Measurements from ENCODE around the gene GCNT4.
"Not testable (repeated sequence)": the region's sequence is repeated elsewhere in the genome, so short reads cannot be mapped to it uniquely, and the experiment has no call there.

Gene GCNT4, protein sequence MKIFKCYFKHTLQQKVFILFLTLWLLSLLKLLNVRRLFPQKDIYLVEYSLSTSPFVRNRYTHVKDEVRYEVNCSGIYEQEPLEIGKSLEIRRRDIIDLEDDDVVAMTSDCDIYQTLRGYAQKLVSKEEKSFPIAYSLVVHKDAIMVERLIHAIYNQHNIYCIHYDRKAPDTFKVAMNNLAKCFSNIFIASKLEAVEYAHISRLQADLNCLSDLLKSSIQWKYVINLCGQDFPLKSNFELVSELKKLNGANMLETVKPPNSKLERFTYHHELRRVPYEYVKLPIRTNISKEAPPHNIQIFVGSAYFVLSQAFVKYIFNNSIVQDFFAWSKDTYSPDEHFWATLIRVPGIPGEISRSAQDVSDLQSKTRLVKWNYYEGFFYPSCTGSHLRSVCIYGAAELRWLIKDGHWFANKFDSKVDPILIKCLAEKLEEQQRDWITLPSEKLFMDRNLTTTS

DNA sequence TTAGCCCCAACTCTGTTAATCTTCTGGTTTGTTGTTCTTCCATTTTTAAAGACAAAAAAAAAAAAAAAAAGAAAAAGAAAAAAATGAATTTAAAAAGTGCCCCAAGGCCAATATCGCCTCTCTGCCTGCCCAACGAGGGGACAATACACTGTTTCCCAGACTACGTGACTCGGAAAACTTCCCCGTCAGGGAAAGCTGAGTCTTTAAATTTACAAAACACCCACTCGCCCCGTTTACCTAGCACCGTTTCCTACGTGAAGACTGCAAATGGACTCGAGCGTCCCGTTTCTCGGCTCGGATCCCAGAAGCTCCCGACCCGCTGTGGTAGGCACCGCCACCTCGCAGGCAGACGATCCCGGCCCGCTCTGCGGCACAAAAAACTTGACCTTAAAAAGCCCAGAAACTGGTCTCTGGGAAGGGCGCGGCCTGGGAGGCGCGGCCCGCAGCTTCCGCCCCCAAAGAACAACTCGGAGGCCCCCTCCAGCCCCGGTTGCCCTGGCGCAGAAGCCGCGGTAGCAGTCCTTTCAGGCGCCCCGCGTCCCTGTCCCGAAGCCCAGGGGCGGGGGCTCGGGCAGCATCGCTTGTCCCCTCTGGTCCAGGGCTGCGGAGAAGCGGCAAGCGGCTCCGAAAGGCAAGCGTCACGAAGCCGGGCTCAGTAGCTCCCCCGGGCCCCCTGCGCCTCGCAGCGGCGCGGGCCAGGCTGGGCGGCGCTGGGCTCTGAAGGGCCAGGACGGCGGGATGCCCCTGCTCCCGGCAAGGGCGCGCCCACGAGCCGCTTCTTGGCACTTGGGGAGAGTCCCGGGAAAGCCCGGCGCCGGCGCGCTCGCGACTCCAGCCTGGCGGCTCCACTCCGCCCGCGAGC is at the start of gene GCNT4:
Gene GCNT4, minus strand, starts transcription at position 367 of the 862 bp plus-strand sequence. CDS start 22,521 bp downstream, outside the sequence.
- no peak for DNase-seq

DNA sequence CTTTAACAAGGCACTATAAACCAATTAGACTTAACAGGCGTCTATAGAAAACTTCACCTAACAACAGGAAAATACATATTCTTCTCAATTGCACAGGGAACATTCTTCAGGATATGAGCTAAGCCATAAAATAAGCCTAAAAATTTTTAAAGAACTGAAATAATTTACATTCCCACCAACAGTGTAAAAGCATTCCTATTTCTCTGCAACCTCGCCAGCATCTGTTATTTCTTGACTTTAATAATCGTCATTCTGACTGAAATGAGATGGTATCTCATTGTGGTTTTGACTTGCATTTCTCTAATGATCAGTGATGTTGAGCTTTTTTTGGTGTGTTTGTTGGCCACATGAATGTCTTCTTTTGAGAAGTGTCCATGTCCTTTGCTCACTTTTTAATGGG is 43.6 kb upstream of the GCNT4 start:
- not testable (repeated sequence) for DNase-seq

DNA sequence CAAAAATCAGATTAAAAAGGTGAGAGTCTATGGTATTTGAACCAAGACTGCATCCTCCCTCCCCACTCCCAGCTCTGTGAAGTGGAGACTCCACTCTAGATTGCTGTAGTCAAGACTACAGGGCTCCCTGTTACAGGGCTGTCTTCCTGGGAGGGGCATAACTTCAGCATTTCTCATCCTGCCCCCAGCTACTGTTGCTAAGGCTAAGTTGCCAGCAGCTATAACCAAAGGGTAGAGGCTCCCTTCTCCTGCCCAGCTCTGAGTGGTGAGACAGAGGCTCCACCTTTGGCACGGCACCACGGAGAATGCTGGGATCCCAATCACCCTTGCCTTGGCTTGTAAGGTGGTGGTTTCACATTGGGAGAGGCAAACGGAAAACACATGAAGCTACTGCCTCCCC is 39.2 kb upstream of the GCNT4 start:
- DNase-seq = no peak

DNA sequence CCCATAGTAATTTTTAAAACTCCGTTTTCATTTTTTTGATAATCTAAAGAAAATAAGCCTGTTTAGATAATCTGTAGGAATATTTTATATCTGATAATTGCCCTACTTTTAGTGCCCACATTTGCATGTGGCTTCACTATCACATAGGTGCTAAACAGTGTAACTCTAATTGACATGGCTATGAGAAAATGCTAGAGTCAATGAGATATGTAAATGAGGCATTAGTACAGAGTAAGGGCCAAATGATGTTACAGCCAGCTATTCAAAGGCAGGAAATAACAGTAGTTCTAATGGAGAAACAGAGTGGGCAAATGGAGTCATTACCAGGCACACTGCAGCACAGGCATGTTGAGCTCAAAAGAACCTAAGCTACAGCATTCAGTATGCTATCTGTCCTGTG is 37.3 kb upstream of the GCNT4 start:
- no peak for DNase-seq

DNA sequence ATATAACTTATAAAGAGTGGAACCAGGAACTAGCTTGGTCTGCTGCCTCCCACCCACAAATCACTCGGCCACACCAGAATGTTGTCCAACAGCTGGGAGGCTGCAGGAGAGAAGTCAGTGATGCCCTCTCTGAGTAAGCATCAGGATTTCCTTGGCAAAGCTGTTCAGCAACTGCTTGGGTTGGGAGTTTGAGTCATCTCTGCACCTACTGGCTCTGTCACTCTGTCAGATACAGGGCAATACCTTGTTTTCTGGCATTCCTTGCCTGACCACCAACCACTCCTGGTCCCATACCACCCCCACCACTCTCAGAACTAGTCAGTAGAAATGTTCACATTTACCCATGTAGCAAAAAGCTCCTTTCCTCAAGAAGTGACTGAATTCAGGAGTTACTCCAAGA is 36.8 kb upstream of the GCNT4 start:
- no peak for DNase-seq

DNA sequence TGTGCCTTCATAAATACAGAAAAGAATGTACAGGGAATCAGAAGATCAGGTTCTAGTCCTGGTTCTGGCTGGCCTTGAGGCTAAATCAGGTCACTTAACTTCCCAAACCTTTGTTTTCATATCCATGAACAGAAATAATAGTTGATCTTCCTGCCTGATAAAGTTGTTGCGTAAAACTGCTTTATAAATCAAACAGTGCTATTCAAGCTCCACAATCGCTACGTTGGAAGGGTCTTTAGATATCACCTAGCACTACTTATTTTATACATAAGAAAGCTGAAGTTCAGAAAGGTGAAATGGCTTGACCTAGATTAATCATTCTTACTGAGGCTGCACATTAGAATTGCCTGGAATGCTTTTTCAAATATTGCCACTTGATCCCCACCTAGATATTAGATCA is 36.3 kb upstream of the GCNT4 start:
- DNase-seq = no peak

DNA sequence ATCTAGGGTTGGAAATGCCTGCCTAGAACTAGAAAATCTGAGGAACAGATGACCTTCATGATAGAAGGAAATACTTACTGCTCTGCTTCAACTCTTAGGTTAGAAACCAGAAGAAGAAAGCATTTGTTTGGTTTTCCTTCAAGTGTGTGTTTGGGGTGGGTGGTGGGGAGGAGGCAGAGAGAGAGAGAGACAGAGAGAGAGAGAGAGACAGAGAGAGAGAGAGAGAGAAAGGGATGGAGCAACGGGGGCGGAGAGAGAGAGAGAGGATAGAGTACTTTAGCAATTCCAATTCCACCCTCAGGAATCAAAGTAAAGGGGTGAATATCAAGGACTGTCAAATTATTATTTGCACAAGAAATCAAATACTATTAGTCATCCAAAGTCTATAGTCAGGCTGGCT is 29.2 kb upstream of the GCNT4 start:
- DNase-seq = no peak

DNA sequence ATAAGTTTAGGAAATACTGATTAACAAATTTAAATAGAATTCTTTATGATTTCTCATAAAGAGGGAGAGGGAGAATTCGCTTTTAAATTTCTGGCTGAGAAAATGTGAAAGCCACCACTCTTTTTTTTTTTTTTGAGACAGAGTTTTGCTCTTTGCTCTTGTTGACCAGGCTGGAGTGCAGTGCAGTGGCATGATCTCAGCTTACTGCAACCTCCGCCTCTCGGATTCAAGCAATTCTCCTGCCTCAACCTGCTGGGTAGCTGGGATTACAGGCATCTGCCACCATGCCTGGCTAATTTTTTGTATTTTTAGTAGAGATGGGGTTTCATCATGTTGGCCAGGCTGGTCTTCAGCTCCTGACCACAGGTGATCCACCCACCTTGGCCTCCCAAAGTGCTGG is 27.0 kb upstream of the GCNT4 start:
- not testable (repeated sequence) for DNase-seq

DNA sequence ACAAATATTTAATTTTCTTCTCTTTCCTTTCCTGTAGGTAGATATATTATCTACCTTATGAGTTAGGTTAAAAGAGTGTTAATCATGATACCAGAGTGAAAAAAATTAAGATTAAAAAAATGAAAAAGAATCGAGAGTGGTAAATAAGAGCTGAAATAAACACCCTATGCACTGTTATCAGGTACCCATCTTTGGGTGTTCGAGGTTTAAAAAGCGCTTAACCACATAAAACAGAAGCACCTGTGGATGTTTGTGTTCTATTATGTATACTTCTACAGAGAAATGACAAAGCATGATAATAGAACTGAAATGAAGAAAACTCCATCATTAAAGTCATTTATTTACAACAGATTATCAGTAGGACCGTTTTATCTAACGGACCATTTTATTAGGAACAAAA is 25.7 kb upstream of the GCNT4 start:
- DNase-seq = no peak

DNA sequence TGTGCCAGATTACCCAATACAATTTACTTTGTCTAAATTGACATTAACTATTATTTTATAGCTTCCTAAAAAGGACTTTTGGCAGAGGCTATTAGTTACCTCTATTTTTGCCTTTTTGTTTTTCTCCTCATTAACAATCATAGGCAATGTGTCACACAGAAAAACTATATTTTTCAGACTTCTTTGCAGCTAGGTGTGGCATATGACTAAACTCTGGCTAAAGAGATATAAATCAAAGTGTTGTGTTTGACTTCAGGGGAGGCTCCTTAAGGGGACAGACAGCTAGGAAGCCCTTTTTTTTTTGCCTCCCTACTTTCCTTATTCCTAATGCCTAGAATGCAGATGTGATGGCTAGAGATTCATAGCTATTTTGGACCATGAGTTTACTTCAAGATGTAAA is 19.7 kb upstream of the GCNT4 start:
- no peak for DNase-seq

DNA sequence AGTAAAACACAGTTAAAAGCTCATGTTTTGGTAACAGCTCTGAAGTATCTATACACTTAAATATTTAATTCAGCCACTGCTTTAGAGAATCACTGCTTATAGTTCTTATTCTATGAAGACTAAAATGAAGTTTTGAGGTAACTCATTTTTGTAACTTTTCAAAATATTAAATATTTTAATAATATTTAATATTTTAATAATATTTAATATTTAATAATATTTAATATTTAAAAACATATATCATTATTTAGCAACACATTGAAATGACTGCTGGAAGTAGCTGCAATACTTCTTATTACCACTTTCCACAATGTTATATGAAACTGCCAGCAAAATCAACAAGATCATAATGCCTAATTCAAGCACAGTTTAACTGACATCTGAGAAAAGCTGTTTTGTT is 18.7 kb upstream of the GCNT4 start:
- DNase-seq = no peak

DNA sequence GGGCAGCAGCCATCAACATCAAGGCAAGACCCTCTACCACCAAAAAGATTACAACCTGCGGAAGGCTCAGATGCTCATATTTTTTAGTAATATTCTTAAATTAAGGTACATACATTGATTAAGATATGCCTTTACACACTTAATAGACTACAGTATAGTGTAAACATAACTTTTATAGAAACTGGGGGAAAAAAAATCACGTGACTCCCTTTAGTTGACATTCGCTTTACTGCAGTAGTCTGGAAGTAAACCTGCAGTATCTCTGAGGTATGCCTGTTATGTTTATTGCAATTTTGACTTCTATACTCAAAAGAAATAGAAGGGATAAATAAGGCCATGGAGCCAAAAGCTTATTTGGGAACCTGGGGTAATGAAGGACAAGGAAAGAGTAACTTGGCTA is 15.1 kb upstream of the GCNT4 start:
- DNase-seq = no peak

DNA sequence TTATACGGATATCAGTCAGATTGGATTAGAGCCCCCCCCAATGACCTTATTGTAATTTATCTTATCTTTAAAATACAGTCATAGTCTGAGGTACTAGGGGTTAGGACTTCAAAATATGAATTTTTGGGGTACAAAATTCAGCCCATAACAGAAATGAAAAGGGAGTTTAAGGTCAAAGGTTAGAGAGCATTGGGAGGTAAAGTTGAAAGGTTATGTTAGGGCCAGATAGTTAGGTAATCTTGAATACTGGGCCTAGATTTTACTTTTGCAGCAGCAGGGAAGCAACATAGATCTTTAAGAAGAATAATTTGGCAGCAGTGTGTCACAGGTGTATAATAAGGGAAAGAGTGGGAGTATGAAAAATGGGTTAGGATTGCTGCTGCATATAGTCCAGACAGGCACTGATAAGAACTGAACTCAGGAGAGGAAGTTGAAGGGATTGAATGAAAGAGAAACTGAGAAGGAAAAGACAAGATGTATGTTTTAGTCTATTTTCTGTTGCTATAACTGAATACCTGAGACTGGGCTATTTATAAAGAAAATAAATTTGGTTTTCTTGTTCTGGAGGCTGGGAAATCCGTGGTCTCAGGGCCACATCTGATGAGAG is 10.7 kb upstream of the GCNT4 start:
- DNase-seq = no peak

DNA sequence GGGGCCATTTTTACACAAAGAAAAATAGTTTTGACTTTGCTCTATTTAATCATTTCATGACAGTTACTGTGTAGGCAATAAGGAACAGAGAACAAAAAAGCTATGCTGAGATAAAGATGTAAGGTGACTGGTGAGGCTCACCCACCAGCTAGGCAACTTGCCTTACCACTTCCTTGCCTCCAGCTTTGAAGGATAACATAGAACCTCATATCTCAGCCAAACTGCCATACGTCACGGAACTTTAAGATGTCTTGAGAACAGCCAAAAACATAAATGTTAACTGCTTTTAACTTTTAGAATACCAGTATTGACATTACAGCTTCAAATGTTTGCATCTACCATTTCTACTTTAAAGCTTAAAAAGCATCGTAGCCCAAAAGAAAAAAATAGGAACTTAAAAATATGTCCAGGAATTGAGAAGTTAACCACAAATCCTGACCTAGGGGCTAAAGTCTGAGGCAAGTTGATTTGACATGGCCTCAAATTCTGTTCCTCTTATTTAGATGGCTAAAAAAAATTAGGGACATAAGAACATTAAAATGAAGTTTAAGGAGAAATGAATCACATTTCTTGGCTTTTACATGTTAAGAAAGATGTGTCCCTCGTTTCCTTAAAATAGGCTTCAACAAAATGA is 7.7 kb upstream of the GCNT4 start:
- DNase-seq = no peak

DNA sequence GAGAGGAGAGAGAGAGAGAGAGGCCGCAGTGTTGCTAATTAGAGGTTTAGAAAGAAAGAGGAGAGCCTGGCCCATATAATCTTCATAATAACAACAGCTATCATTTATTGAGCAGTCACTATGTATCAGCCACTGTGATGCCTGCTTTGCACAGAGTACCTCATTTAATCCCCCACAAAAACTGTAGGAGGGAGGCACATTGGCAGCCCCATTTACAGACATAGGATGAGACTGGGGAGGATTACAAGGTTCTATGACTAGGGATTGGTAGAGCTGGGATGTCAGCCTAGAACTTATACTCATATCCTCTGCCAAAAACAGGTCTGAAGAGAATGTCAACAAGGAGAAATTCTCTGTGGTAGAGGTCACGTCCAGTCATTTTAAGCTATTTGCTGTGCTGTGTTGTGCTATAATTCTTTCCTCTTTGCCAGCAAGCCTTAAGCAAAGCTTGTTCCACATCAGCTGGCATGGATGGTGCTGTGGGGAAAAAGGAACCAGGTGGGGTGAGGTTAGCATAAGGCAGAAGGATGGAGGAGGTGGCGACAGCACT is 6.7 kb upstream of the GCNT4 start:
- DNase-seq = no peak

DNA sequence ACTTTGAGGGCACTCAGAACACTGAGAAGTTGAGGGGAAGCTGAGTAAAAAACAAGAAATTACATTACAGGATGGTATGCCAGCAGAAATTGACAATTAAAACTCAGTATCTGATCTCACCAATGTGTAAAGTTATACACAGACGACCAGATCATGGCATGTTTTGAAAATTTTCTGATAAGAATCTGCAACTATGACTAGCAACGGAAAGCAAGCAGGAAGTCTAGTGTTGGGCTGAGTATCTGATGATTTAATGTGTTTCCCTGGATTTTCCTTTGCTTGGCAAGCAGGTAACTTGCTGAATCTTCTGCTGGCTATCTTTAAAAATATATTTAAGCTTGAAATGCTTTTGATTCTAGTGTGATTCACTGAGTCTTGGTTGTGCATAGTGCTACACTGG is 5.2 kb upstream of the GCNT4 start:
- DNase-seq = no peak

DNA sequence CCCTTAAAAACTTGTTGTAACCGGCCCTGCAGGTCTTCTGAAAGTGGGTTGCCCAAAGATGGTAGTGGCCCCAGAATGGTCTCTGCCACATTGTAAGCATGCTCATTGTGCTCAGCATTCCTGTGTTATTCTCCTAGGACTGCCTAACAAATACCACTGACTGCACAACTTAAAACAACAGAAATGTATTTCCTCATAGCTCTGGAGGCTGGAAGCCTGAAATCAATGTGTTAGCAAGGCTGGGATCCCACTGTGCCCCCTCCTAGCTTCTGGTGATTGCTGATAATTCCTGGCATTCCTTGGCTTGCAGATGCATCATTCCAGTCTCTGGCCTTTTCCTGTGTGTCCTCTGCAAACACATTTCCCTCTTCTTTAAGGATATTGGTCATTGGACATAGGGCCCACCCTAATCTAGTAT is 3.4 kb upstream of the GCNT4 start:
- no peak for DNase-seq

DNA sequence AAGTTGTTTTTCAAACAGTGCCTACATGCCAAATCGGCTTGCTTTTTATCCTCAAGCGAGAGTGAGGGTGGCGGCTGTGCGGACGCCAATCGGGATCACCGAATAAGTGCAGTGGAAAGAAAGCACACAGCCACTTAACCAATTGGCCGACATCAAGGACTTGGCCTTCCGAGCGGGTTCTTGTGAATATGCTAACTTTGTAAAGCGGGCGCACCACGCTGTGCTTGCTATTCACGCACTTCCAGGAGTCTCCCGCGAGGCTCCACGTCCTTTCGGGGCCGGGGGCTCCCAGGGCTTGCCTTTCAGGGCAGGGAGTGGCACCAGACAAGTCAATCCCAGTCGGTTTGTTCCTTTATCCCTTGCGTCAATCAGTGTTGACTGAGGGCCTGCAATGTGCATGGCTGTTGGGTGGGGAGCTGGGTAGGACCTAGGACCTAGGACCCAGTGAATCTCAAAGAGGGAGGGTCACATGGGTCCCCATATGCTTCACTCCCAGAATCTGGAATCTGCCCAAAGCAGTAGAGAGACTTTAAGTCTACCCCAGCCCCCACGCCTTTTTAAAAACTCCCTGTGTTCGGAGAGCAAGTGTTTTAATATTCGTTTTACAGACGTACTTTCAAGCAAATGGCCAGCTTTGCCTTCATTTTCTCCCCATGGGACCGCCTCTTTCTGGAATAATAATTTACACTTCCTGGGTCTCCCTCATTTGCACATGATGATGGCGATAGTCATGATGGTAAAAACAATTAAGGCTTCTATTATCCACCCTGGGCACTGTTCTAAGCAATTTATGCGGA is 2.0 kb upstream of the GCNT4 start:
- no peak for DNase-seq

DNA sequence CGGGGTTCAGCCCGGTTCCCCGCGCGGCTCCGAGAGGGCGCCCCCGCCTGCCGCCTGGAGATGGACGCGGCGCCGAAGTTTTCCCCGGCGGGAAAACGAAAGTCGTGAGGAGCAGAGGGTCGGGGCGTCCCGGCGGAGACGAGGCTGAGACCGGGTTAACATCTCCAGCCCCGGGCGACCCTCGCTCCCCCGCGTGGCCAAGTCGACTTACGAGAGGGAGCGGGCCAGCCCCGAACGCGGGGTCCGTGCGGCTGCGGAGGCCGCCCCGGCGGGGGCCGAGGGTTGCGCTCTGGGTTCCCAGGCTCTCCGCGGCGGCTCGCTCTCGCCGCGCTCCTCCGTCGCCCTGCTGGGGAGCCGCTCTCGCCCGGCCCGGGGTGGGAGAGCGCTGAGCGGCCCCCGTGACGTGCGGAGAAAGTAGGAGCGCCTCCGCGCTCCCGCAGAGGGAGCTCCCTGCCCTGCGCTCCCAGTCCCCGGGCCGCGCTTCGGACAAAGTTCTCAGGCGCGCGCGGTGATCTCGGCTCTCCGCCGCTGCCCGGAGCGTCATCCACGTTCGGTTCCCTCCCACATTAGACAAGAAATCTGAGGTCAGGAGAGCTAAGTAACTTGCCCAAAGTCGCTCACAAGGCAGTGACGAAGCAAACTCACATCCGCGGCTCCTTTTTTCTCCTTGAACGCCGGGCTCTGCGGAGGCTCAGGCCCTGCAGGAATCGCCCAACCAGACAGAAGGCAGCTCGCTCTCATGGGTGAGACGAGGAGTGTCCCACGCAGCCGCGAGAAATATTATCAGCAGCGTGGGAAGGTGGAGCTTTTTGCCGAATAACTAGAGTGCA is 1.2 kb upstream of the GCNT4 start:
- DNase-seq = no peak

DNA sequence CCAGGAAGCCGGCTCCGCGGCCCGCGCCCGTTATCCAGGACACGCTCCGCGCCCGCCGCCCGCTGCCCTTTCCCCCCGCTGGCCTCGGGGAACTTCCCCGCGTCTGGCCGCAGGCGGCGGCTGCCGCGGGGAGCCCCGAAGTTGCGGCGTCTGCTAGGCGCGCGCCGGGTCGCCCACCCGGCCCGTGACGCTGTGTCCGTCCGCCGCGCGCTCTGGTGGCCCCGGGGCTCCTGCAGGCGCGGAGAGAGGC is 621 bp upstream of the GCNT4 start:
- DNase-seq = no peak

DNA sequence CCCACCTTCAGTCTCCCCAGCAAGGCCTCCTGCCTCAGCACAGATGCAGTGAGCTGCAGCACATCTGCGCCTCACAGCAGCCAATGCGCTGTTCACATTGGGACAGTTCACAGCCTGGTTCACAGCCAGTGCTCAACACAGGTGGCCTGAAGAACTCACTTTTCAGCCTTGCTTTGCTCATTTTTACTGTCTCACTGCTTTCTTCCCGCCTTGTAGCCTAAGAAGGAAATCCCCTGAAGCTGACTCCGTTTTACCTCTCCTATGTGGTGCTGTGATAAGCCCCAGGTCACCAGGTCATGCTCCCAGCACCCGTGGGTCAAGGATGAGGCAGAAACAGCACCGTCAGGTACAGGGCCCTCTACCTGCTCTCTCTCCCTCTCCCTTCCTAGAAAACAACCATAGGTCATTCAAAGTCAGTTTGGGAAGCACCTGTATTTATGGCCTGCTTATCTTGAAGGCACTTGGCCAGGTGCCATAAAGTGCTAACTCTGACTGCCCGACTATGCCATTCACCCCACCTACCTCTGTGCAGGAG is 1.1 kb downstream of the GCNT4 start:
- DNase-seq = no peak
